ENCODE data around the gene DNAAF3.
A peak's percentile ranks its signal among the peaks of the same experiment; 100 is the strongest.

DNAAF3 gene

GRCh38 chr19:55166530-55167268 lies at the start of gene DNAAF3:
DNAAF3 (minus strand) TSS chr19:55166613; CDS start chr19:55166413, 200 bp downstream.
- Histone ChIP-seq H3K27ac (peak within 1 kb of the TSS; percentile 53), H3K36me3 (replicated peaks) (no peaks in the 10 kb centered on the region), H3K4me3 (ENCODE audit: low read depth, low read length) (peak within 1 kb of the TSS; percentile 60), H3K27me3 (replicated peaks) (peaks cover 6% of the 10 kb centered on the region)
- in situ Hi-C loops (cut with HindIII; ENCODE audit: low pct_ligation_motif_present, low sequenced_read_pairs) = no loop called here
- TF ChIP-seq CTCF (IDR thresholded peaks at IDR 0.05; ENCODE audit: low read depth, low read length, missing control alignments) = no peak
- DNase-seq = peak; percentile 98

- no peak for DNase-seq
- in situ Hi-C loops (cut with HindIII; ENCODE audit: low pct_ligation_motif_present, low sequenced_read_pairs) = no loop called here
- H3K4me3 ChIP-seq (ENCODE audit: low read depth, low read length) = no peak overlapping the region
- no peaks in the 10 kb centered on the region for H3K27me3 ChIP-seq (replicated peaks)
- H3K36me3 ChIP-seq (replicated peaks) = no peaks in the 10 kb centered on the region
- no peak overlapping the region for H3K27ac ChIP-seq
- TF ChIP-seq CTCF (IDR thresholded peaks at IDR 0.05; ENCODE audit: low read depth, low read length, missing control alignments) = no peak
Observed at GRCh38 chr19:55213547-55213946, 47.1 kb upstream of the DNAAF3 start.

GRCh38 chr19:55212447-55212846 lies 46.0 kb upstream of the DNAAF3 start:
- Histone ChIP-seq H3K27me3 (replicated peaks) (no peaks in the 10 kb centered on the region), H3K4me3 (ENCODE audit: low read depth, low read length) (no peak overlapping the region), H3K36me3 (replicated peaks) (no peaks in the 10 kb centered on the region), H3K27ac (no peak overlapping the region)
- TF ChIP-seq CTCF (IDR thresholded peaks at IDR 0.05; ENCODE audit: low read depth, low read length, missing control alignments) = peak; percentile 50
- in situ Hi-C loops (cut with HindIII; ENCODE audit: low pct_ligation_motif_present, low sequenced_read_pairs) = no loop called here
- DNase-seq = no peak

- no peaks in the 10 kb centered on the region for H3K27me3 ChIP-seq (replicated peaks)
- no peak for TF ChIP-seq CTCF (IDR thresholded peaks at IDR 0.05; ENCODE audit: low read depth, low read length, missing control alignments)
- DNase-seq = peak; percentile 90
- no peaks in the 10 kb centered on the region for H3K36me3 ChIP-seq (replicated peaks)
- peak overlapping the region; percentile 77 for H3K27ac ChIP-seq
- in situ Hi-C loops (cut with HindIII; ENCODE audit: low pct_ligation_motif_present, low sequenced_read_pairs) = no loop called here
- H3K4me3 ChIP-seq (ENCODE audit: low read depth, low read length) = no peak overlapping the region
Observed at GRCh38 chr19:55209693-55210472, 43.5 kb upstream of the DNAAF3 start.

GRCh38 chr19:55208880-55209692 lies 42.7 kb upstream of the DNAAF3 start, which contains the start of gene PTPRH:
PTPRH (minus strand) TSS chr19:55209501; CDS start chr19:55209433, 68 bp downstream.
- H3K27ac ChIP-seq = peak within 1 kb of the TSS; percentile 77
- no peaks in the 10 kb centered on the region for H3K27me3 ChIP-seq (replicated peaks)
- no peaks in the 10 kb centered on the region for H3K36me3 ChIP-seq (replicated peaks)
- in situ Hi-C loops (cut with HindIII; ENCODE audit: low pct_ligation_motif_present, low sequenced_read_pairs) = no loop called here
- no peak within 1 kb of the TSS for H3K4me3 ChIP-seq (ENCODE audit: low read depth, low read length)
- TF ChIP-seq CTCF (IDR thresholded peaks at IDR 0.05; ENCODE audit: low read depth, low read length, missing control alignments) = no peak
- DNase-seq = no peak

Data from brain microvascular endothelial cell (primary cell).